ENCODE data around the gene RBCK1.

- TF ChIP-seq CTCF (IDR thresholded peaks at IDR 0.05; ENCODE audit: low read length), result no peak
- no peak for TF ChIP-seq EZH2 (optimal IDR thresholded peaks at IDR 0.05; ENCODE audit: low read depth, low read length)
- no peak for TF ChIP-seq EZH2phosphoT487 (IDR thresholded peaks at IDR 0.05; ENCODE audit: low read length)
Observed at GRCh38 chr20:402496-402885, 5.6 kb upstream of the RBCK1 start.
